ENCODE results near the gene IFT122. TPM values are rescaled to one million over a fixed set of nuclear protein-coding genes. Genes with fewer than 3 reads are reported as not detected.
A peak's percentile ranks its signal among the peaks of the same experiment; 100 is the strongest.

IFT122 gene
- total RNA-seq, 4 donors from 2014 or later: 4.1 to 70.2 (median 38.6) TPM

DNA sequence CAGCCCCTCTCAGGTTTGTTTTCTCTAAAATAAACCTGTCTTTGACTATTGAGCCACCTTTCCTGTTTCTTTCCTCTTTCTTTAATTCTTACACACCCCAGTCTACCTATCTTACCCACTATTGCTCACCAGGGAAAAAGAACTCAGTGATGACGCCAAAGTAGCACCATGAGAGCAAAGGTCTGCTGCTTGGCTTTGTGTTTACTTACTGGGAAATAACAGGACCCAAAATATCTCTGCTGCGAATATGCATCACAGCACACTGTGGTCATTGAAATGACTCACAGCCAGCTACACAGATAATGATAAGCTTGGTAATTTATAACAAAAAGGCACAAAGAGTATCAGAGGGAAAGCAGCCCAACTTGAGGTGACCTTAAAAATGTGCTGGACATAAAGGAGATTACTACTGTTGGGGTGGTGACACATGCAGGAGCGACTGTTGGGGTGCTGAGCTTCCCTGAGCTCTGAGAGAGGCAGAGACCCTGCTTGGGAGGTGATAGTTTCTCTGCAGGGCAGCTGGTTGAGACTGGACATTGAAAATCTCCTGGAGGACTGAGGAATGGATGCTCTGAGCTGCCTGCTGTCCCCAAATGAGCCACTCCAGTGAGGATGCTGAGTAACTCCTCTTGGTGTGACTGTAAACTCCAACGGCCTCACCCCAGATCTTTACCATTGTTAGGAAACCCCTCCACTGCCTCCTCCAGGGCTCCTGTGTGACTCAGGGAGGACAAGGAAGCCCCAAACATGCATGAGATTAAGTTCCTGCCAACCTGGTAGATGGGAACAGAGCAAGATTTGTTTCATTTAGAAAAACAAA, 26.1 kb upstream of the IFT122 start:
- Histone ChIP-seq H3K9me3 (no peaks in the 10 kb centered on the region), H3K4me3 (no peak overlapping the region), H3K36me3 (no peaks in the 10 kb centered on the region), H3K27me3 (no peaks in the 10 kb centered on the region), H3K4me1 (no peaks in the 10 kb centered on the region), H3K27ac (no peak overlapping the region)
- DNase-seq: no peak
- intact Hi-C loops (cut with DNase I; ENCODE audit: low total_unique reads): no loop called here
- TF ChIP-seq POLR2A (IDR thresholded peaks at IDR 0.05): no peak
- TF ChIP-seq, protein P1, sequence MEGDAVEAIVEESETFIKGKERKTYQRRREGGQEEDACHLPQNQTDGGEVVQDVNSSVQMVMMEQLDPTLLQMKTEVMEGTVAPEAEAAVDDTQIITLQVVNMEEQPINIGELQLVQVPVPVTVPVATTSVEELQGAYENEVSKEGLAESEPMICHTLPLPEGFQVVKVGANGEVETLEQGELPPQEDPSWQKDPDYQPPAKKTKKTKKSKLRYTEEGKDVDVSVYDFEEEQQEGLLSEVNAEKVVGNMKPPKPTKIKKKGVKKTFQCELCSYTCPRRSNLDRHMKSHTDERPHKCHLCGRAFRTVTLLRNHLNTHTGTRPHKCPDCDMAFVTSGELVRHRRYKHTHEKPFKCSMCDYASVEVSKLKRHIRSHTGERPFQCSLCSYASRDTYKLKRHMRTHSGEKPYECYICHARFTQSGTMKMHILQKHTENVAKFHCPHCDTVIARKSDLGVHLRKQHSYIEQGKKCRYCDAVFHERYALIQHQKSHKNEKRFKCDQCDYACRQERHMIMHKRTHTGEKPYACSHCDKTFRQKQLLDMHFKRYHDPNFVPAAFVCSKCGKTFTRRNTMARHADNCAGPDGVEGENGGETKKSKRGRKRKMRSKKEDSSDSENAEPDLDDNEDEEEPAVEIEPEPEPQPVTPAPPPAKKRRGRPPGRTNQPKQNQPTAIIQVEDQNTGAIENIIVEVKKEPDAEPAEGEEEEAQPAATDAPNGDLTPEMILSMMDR (IDR thresholded peaks at IDR 0.05): no peak

DNA sequence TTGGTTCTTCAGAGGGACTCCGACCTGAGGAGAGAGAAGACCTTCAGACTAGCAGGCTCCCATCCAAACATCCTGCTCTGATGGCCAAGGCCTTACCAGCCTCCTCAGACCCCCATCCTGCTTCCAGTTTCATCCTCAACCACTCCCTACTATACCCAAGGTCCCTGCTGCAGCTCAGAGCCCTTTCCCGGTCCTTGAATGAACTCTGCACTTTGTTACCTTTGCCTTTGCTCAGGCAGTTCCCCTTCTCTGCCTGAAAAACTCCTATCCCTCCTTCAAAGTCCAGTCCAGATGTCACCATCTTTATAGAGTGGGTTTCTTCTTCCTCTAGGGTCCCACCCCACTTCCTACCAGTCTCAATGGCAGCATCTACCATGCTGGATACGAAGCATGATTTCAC, 24.6 kb upstream of the IFT122 start:
- H3K27me3 ChIP-seq: no peaks in the 10 kb centered on the region
- no peaks in the 10 kb centered on the region for H3K9me3 ChIP-seq
- TF ChIP-seq, protein P1 (IDR thresholded peaks at IDR 0.05): no peak
- no peak for TF ChIP-seq POLR2A (IDR thresholded peaks at IDR 0.05)
- DNase-seq: no peak
- no peak overlapping the region for H3K4me3 ChIP-seq
- intact Hi-C loops (cut with DNase I; ENCODE audit: low total_unique reads): no loop called here
- H3K36me3 ChIP-seq: no peaks in the 10 kb centered on the region
- H3K4me1 ChIP-seq: no peaks in the 10 kb centered on the region
- no peak overlapping the region for H3K27ac ChIP-seq

DNA sequence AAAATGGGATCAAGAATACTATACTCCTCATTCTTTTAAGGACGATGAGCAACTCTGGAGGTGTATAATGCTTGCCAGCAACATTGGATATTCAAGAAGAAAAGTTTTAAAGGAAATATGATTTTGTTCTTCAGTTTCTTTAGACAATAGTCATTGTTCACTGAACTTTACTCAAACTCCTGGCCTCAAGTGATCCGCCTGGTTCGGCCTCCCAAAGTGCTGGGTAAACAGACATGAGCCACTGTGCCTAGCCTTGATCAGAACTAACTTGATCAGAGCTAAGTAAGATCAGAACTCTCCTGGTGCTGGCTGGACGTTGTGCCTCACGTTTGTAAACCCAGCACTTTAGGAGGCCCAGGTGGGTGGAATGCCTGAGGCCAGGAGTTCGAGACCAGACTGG, 24.2 kb upstream of the IFT122 start:
- DNase-seq: no peak
- no peaks in the 10 kb centered on the region for H3K27me3 ChIP-seq
- H3K4me1 ChIP-seq: no peaks in the 10 kb centered on the region
- TF ChIP-seq, protein P1 (IDR thresholded peaks at IDR 0.05): no peak
- TF ChIP-seq POLR2A (IDR thresholded peaks at IDR 0.05): no peak
- H3K36me3 ChIP-seq: no peaks in the 10 kb centered on the region
- H3K9me3 ChIP-seq: no peaks in the 10 kb centered on the region
- intact Hi-C loops (cut with DNase I; ENCODE audit: low total_unique reads): no loop called here
- no peak overlapping the region for H3K4me3 ChIP-seq
- no peak overlapping the region for H3K27ac ChIP-seq

DNA sequence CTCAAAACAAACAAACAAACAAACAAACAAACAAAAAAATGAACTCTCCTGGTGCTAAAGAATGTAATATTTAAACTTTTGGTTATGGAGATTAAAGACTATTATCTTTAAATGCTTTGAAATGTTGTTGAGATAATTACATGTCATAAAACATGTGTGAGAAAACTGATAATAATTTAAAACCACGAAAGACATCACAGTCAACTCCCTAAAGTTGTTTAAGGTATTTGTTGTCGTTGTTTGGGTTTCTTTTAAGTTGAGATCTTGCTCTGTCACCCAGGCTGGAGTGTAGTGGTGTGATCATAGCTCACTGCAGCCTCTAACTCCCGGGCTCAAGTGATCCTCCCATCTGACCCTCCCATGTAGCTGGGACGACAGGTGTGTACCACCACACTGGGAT, 23.6 kb upstream of the IFT122 start:
- intact Hi-C loops (cut with DNase I; ENCODE audit: low total_unique reads): no loop called here
- Histone ChIP-seq H3K4me1 (no peaks in the 10 kb centered on the region), H3K9me3 (no peaks in the 10 kb centered on the region), H3K4me3 (no peak overlapping the region), H3K27ac (no peak overlapping the region), H3K27me3 (no peaks in the 10 kb centered on the region), H3K36me3 (no peaks in the 10 kb centered on the region)
- TF ChIP-seq, protein P1 (IDR thresholded peaks at IDR 0.05): no peak
- no peak for TF ChIP-seq POLR2A (IDR thresholded peaks at IDR 0.05)
- DNase-seq: no peak

DNA sequence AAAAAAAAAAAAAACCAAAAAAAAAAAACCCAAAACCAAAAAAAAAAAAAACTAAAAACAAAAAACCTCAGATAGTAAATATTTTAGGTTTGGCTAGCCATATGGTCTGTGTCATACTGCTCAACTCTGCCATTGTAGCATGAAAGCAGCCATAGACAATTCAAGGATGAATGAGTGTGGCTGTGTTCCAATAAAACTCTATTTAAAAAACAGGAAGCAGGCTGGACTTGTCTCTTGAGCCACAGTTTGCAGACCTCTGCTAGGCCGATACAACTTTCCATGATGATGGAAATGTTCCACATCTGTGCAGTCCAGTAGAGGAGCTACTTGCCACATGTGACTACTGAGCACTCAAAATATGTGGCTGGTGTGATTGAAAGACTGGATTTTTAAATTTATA, 22.7 kb upstream of the IFT122 start:
- TF ChIP-seq, protein P1 (IDR thresholded peaks at IDR 0.05): no peak
- Histone ChIP-seq H3K27ac (peak overlapping the region in 1 of 2 donors; percentile 4), H3K27me3 (no peaks in the 10 kb centered on the region), H3K9me3 (no peaks in the 10 kb centered on the region), H3K36me3 (no peaks in the 10 kb centered on the region), H3K4me1 (no peaks in the 10 kb centered on the region), H3K4me3 (no peak overlapping the region)
- intact Hi-C loops (cut with DNase I; ENCODE audit: low total_unique reads): no loop called here
- no peak for DNase-seq
